Activated naive CD4-positive, alpha-beta T cell treated with Interleukin-2 at 50 U/mL for 16 hours (primary cell): ENCODE results near the gene CCDC78.

Experiments used
- DNase-seq: peaks from one replicate; pipeline ENCODE4 v3.0.0-alpha.2; 2020

The CCDC78 gene

GRCh38 chr16:736936-737481 lies 10.8 kb upstream of the CCDC78 start:
- DNase-seq, result no peak

- peak; percentile 56 for DNase-seq
These were observed 9.8 kb upstream of the CCDC78 start for GRCh38 chr16:735982-736453.

GRCh38 chr16:734981-735881 lies 9.0 kb upstream of the CCDC78 start:
- no peak for DNase-seq

GRCh38 chr16:734208-734980 lies 8.2 kb upstream of the CCDC78 start:
- no peak for DNase-seq

GRCh38 chr16:733382-734207 lies 7.4 kb upstream of the CCDC78 start:
- peak; percentile 33 for DNase-seq

GRCh38 chr16:732936-733335 lies 6.7 kb upstream of the CCDC78 start:
- no peak for DNase-seq

- DNase-seq, result no peak
These were observed 6.1 kb upstream of the CCDC78 start for GRCh38 chr16:732332-732731.

GRCh38 chr16:730666-731509 lies 4.6 kb upstream of the CCDC78 start:
- DNase-seq, result no peak

GRCh38 chr16:729768-730665 lies 3.8 kb upstream of the CCDC78 start:
- DNase-seq, result no peak

- DNase-seq, result no peak
These were observed 2.9 kb upstream of the CCDC78 start for GRCh38 chr16:728890-729744.

- peak; percentile 61 for DNase-seq
These were observed 2.1 kb upstream of the CCDC78 start for GRCh38 chr16:728131-728889.

- no peak for DNase-seq
These were observed 1.2 kb upstream of the CCDC78 start for GRCh38 chr16:727291-727977.

- no peak for DNase-seq
These were observed 130 bp downstream of the CCDC78 start for GRCh38 chr16:726188-726437.

- no peak for DNase-seq
These were observed 618 bp downstream of the CCDC78 start for GRCh38 chr16:725463-726187.

- DNase-seq, result no peak
These were observed 1.2 kb downstream of the CCDC78 start for GRCh38 chr16:725041-725376.

- no peak for DNase-seq
These were observed 1.8 kb downstream of the CCDC78 start for GRCh38 chr16:724188-725040.

- DNase-seq, result no peak
These were observed 2.5 kb downstream of the CCDC78 start for GRCh38 chr16:723695-724094.
